ENCODE results near the gene C1orf122. TPM values are rescaled to one million over a fixed set of nuclear protein-coding genes. Genes with fewer than 3 reads are reported as not detected.

C1orf122 gene
- total and polyA plus RNA-seq, 2 of the 13 experiments (the other 11 are each of a cell fraction or from before 2014, with no cell fraction given): 18.7 to 40.6 TPM

DNA sequence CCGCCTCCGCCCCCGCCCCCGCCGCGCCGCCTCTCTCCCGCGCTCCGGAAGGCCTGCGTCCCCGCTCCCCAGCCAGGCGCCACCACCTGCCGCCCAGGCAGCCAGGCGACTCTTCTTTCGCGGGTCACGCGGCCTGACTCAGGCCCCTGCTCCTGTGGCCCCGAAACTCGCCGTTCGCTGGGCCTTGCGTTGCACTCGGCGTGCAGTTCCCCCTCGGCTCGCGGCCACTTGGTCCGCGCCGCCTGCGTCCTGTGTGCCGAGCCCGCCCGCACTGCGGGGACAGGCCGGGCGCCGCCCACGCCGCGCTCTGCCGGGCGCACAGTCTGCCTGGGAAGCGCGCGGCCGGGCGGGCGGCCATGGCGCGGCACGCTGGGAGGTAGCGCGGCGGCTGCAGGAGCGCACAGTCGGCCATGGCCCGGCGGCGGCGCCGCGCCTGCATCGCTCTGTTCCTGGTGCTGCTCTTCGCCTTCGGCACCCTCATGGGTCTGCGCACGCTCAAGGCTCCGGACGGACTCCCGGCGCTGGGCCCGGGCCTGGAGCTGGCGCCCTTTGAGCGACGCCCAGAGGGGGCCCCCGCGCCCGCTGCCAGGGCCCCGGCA lies 13.7 kb upstream of the C1orf122 start, which contains the start of gene MANEAL (continued):
- no peak for TF ChIP-seq SIN3B (IDR thresholded peaks at IDR 0.05; ENCODE audit: low read length)
- TF ChIP-seq, protein P1, sequence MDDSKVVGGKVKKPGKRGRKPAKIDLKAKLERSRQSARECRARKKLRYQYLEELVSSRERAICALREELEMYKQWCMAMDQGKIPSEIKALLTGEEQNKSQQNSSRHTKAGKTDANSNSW (CRISPR knock-in tag; IDR thresholded peaks at IDR 0.05; ENCODE audit: borderline replicate concordance): no peak; the same call in 1 of the 2 replicates
- no peak for TF ChIP-seq MBD4 (IDR thresholded peaks at IDR 0.05; ENCODE audit: borderline replicate concordance, low read length)
- TF ChIP-seq EED (CRISPR knock-in tag; IDR thresholded peaks at IDR 0.05): no peak
- no peak for TF ChIP-seq YEATS2 (CRISPR knock-in tag; IDR thresholded peaks at IDR 0.05; ENCODE audit: borderline replicate concordance)
- no peak for TF ChIP-seq ZNF335 (CRISPR knock-in tag; IDR thresholded peaks at IDR 0.05)
- no peak for TF ChIP-seq ZFP82 (CRISPR knock-in tag; IDR thresholded peaks at IDR 0.05; ENCODE audit: borderline replicate concordance)
- TF ChIP-seq, protein P2, sequence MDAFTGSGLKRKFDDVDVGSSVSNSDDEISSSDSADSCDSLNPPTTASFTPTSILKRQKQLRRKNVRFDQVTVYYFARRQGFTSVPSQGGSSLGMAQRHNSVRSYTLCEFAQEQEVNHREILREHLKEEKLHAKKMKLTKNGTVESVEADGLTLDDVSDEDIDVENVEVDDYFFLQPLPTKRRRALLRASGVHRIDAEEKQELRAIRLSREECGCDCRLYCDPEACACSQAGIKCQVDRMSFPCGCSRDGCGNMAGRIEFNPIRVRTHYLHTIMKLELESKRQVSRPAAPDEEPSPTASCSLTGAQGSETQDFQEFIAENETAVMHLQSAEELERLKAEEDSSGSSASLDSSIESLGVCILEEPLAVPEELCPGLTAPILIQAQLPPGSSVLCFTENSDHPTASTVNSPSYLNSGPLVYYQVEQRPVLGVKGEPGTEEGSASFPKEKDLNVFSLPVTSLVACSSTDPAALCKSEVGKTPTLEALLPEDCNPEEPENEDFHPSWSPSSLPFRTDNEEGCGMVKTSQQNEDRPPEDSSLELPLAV (CRISPR knock-in tag; conservative IDR thresholded peaks at IDR 0.05; ENCODE audit: low read depth): no peak
- TF ChIP-seq ZNF24 (IDR thresholded peaks at IDR 0.05): no peak
- no peak for TF ChIP-seq ZSCAN30 (CRISPR knock-in tag; IDR thresholded peaks at IDR 0.05)
- TF ChIP-seq RAD51 (IDR thresholded peaks at IDR 0.05; ENCODE audit: borderline replicate concordance): no peak
- no peak for TF ChIP-seq KLF11 (CRISPR knock-in tag; IDR thresholded peaks at IDR 0.05)
- no peak for TF ChIP-seq ZNF350 (CRISPR knock-in tag; IDR thresholded peaks at IDR 0.05; ENCODE audit: borderline replicate concordance, low read depth)
- TF ChIP-seq, protein P3, sequence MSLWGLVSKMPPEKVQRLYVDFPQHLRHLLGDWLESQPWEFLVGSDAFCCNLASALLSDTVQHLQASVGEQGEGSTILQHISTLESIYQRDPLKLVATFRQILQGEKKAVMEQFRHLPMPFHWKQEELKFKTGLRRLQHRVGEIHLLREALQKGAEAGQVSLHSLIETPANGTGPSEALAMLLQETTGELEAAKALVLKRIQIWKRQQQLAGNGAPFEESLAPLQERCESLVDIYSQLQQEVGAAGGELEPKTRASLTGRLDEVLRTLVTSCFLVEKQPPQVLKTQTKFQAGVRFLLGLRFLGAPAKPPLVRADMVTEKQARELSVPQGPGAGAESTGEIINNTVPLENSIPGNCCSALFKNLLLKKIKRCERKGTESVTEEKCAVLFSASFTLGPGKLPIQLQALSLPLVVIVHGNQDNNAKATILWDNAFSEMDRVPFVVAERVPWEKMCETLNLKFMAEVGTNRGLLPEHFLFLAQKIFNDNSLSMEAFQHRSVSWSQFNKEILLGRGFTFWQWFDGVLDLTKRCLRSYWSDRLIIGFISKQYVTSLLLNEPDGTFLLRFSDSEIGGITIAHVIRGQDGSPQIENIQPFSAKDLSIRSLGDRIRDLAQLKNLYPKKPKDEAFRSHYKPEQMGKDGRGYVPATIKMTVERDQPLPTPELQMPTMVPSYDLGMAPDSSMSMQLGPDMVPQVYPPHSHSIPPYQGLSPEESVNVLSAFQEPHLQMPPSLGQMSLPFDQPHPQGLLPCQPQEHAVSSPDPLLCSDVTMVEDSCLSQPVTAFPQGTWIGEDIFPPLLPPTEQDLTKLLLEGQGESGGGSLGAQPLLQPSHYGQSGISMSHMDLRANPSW (CRISPR knock-in tag; IDR thresholded peaks at IDR 0.05; ENCODE audit: borderline replicate concordance): no peak
- no peak for TF ChIP-seq SOX6 (IDR thresholded peaks at IDR 0.05)
- no peak for TF ChIP-seq SOX6 (CRISPR knock-in tag; IDR thresholded peaks at IDR 0.05)
- TF ChIP-seq, protein P4, sequence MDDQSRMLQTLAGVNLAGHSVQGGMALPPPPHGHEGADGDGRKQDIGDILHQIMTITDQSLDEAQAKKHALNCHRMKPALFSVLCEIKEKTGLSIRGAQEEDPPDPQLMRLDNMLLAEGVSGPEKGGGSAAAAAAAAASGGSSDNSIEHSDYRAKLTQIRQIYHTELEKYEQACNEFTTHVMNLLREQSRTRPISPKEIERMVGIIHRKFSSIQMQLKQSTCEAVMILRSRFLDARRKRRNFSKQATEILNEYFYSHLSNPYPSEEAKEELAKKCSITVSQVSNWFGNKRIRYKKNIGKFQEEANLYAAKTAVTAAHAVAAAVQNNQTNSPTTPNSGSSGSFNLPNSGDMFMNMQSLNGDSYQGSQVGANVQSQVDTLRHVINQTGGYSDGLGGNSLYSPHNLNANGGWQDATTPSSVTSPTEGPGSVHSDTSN (CRISPR knock-in tag; IDR thresholded peaks at IDR 0.05; ENCODE audit: borderline replicate concordance): 0 out of 2 replicates have a peak, but pooled peaks have one; percentile 40
- TF ChIP-seq HNRNPH1 (optimal IDR thresholded peaks at IDR 0.05; ENCODE audit: low read depth, low read length): no peak
